Measurements from ENCODE around the gene SFXN5.

Gene SFXN5

DNA sequence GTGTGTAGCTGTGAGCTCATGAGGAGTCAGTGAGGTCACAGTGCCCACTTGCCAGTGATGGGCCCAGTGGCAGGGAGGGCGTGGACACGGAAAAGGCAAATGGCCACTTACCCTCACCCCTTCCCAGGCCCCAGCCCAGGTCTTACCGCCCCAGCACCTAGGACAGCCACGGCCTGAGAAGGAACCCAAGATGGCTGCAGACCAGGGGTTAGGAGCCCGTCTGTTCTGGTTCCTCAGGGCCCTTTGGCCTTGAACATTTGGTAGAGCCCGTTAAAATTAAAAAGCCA is 80.1 kb downstream of the SFXN5 start:
- H3K4me3 ChIP-seq (replicated peaks; ENCODE audit: low read depth, low read length): no peak overlapping the region
- DNase-seq (ENCODE audit: low read depth): no peak
- TF ChIP-seq, protein P1, sequence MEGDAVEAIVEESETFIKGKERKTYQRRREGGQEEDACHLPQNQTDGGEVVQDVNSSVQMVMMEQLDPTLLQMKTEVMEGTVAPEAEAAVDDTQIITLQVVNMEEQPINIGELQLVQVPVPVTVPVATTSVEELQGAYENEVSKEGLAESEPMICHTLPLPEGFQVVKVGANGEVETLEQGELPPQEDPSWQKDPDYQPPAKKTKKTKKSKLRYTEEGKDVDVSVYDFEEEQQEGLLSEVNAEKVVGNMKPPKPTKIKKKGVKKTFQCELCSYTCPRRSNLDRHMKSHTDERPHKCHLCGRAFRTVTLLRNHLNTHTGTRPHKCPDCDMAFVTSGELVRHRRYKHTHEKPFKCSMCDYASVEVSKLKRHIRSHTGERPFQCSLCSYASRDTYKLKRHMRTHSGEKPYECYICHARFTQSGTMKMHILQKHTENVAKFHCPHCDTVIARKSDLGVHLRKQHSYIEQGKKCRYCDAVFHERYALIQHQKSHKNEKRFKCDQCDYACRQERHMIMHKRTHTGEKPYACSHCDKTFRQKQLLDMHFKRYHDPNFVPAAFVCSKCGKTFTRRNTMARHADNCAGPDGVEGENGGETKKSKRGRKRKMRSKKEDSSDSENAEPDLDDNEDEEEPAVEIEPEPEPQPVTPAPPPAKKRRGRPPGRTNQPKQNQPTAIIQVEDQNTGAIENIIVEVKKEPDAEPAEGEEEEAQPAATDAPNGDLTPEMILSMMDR (IDR thresholded peaks at IDR 0.05; ENCODE audit: low read length, missing control alignments): no peak

DNA sequence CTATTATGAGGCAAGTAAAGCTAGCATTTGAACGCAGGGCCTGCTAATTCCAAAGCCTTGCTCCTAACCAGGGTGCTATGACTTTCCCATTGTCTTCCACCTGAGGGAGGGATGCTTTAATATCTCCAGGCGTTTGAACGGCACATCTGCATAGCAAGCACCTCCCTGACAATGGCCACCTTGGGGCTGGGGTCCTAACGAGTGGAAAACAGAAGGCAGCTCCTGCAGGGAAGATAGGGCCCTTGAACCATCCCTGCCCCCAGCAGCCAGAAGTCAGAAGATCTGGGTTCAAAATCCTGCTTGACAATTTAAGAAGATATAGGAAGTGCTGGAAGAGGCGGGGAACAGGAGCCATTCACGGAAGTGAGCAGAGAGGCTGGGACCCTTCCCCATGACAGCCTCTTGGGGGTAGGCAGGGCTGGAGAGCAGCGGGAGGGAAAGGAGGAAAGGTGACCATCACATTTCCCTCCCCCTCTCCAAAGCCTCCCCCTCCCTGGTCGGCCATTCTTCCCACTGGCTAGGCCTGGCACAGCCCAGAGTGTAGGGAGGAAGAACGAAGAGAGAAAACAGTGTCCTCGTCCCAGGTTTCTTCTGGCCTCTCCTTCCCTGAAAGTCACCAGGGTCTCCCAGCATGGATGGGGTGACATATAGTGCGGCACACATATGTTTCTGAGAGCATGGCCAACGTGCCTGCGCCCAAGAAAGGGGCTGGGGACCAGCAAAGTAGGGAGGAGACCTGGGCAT is 80.6 kb downstream of the SFXN5 start:
- DNase-seq (ENCODE audit: low read depth): no peak
- TF ChIP-seq, protein P1 (IDR thresholded peaks at IDR 0.05; ENCODE audit: low read length, missing control alignments): no peak
- H3K4me3 ChIP-seq (replicated peaks; ENCODE audit: low read depth, low read length): no peak overlapping the region

DNA sequence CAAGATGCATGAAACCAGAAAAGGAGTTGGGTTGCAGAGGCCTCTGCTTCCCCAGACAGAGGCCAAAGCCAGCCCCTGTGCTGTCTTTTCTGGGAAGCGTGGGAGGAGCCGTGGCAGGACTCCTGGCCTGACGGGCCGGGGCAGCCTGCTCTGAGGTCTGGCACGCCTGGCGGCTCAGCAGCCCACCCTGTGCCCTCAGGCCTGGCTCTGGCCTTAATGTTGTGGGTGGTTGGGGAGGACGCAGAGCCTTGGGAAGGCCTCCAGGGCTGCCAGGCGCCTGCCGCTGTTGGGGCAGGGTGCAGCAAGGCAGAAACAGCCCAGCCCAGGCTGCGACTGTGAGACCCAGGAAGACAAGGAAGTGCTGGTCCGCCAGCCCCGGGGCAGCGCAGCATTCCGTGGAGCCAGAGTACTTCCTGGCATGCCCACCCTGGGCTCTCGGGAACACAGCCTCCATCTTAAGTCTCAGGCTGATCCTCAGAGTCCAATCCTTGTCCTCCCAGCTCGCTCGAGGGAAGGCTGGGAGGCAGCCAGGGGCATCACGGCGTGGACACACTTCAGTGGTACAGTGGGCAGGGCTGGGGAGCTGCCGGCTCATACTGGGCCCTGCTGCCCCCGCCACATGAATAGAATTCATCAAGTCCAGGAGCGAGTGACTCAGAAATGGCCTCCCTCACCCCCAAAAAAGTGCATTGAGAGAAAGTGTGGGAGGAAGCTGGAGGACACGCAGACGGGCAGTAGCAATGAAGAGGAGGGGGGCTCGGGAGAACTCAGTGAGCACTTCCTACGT is 81.5 kb downstream of the SFXN5 start:
- no peak overlapping the region for H3K4me3 ChIP-seq (replicated peaks; ENCODE audit: low read depth, low read length)
- DNase-seq (ENCODE audit: low read depth): peak; percentile 5
- TF ChIP-seq, protein P1 (IDR thresholded peaks at IDR 0.05; ENCODE audit: low read length, missing control alignments): no peak

DNA sequence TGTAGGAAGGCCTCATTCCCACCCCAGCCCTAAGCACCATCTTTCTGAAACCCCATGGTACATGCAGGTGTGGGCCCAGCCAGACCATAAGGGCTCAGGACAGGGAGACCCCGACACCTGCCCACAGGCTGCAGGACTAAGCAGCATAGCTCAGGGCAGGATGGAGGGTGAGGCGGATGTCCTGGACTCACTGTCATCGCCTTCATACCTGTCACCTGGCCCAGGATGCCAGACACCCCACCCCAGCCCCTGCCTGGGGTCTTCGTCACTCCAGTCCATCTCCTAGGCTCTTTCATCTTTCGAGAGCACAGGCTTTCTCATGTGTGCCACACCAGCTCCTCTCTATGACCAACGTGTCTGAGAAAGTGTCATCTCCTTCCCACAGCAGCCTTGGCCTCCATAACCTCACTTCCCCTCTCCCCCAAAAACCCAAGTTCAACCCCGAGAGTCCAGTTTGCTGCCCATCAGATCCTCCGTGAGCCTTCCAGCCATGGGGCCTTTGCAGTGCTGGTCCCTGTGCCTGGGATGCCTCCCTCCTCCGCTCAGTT is 82.7 kb downstream of the SFXN5 start:
- no peak overlapping the region for H3K4me3 ChIP-seq (replicated peaks; ENCODE audit: low read depth, low read length)
- no peak for DNase-seq (ENCODE audit: low read depth)
- TF ChIP-seq, protein P1 (IDR thresholded peaks at IDR 0.05; ENCODE audit: low read length, missing control alignments): no peak

DNA sequence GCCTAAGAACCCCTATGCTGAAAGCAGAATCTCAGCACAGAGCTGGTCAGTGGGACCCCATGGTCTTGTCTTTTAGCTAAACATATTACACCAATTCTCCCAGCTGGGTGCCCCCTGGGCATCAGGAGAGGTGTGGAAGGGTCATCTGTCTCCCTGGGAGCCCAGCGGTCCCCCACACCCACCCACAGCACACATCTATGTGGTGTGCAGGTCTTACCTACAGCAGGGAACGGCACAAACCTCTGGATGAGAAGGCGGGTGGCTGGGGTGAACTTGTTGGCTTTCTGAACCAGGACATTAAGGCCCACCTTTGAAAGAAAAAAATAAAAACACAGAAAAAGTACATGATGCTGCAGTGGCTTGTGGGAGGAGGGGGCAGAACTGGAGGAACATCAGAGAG is 83.5 kb downstream of the SFXN5 start:
- H3K4me3 ChIP-seq (replicated peaks; ENCODE audit: low read depth, low read length): no peak overlapping the region
- no peak for DNase-seq (ENCODE audit: low read depth)
- TF ChIP-seq, protein P1 (IDR thresholded peaks at IDR 0.05; ENCODE audit: low read length, missing control alignments): no peak

DNA sequence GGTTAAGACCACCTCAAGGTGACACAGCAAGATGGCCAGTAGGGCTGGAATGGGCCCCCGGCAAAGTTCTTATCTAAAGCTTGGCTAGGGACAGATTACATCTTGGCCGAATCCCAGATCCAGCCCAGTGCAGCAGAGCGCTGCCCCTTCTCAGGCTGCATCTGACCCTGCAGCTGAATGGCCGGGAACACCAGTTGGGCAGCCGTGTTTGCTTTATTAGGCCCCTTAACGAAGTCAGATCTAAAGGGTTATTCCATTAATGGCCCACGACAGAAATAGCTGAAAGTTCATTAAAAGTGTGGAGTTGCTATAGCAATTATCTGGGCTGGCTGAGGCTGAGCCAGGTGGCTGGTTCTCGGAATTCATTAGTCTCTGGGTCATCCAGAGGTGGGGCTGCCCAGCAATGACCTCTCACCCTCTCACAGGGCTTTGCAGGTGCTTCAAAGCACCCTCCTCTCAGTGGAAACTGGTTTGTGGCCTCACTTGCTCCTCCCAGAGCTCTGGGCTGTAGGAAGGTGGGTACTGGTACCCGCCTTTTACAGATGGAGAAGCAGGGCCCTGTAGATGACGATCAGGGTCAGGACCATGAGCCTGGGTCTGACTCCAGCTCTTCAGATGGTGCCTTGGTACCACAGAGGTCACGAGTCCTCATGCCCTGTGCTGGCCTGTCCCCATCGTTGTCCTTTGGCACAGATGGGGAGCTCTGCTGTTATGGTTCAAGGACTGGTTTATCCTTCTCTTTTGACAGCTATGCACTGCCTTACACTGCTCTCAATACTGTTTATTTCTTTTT is 85.4 kb downstream of the SFXN5 start:
- TF ChIP-seq, protein P1 (IDR thresholded peaks at IDR 0.05; ENCODE audit: low read length, missing control alignments): no peak
- no peak for DNase-seq (ENCODE audit: low read depth)
- no peak overlapping the region for H3K4me3 ChIP-seq (replicated peaks; ENCODE audit: low read depth, low read length)
